Breast epithelium (tissue), 3 donors: ENCODE data around the gene LIF.

ENCODE experiments used
- POLR2A ChIP-seq: fragments of 450-650 bp; IDR thresholded peaks from one replicate; pipeline ENCODE4 v1.6.1; 2016; ENCODE audit warnings: antibody characterized with exemption, mild to moderate bottlenecking, moderate library complexity
- POLR2AphosphoS5 ChIP-seq, 3 donors: sonication (generic); formaldehyde crosslinking; IDR thresholded peaks; one replicate each; pipeline ENCODE4 v1.6.1; 2017; ENCODE audit warnings: antibody characterized with exemption in 3 of 3
- TF ChIP-seq, protein P1 (sequence below), 3 donors: fragments of 450-650 bp; IDR thresholded peaks; one replicate each; pipeline ENCODE4 v1.5.1; 2016 to 2017; ENCODE audit warnings: antibody characterized with exemption in 3 of 3, mild to moderate bottlenecking in 3 of 3, moderate library complexity in 3 of 3

DNA sequence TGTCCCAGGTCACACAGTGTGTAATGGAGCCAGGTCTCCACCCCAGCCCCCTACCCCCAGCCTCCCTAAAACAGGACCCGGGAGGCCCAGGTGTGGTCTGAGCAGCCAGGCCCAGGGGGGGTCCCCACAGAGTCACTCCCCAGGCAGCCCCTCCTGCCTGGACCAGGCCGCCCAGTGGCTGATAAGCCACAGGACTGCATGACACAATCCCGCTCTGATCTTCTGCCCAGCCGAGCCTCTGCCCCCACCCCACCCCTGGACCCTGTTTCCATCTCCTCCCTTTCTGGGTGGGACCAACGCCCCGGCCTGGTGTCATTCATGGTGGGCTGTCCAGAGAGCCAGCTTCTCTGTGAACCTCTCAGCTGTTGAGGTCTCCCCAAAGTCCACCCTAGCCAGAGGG lies 7.8 kb upstream of the LIF start:
- TF ChIP-seq, protein P1, sequence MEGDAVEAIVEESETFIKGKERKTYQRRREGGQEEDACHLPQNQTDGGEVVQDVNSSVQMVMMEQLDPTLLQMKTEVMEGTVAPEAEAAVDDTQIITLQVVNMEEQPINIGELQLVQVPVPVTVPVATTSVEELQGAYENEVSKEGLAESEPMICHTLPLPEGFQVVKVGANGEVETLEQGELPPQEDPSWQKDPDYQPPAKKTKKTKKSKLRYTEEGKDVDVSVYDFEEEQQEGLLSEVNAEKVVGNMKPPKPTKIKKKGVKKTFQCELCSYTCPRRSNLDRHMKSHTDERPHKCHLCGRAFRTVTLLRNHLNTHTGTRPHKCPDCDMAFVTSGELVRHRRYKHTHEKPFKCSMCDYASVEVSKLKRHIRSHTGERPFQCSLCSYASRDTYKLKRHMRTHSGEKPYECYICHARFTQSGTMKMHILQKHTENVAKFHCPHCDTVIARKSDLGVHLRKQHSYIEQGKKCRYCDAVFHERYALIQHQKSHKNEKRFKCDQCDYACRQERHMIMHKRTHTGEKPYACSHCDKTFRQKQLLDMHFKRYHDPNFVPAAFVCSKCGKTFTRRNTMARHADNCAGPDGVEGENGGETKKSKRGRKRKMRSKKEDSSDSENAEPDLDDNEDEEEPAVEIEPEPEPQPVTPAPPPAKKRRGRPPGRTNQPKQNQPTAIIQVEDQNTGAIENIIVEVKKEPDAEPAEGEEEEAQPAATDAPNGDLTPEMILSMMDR (IDR thresholded peaks at IDR 0.05) = no peak
- TF ChIP-seq POLR2AphosphoS5 (IDR thresholded peaks at IDR 0.05) = no peak
- TF ChIP-seq POLR2A = no peak
